ENCODE data around the gene ZBTB4. TPM values are rescaled to one million over a fixed set of nuclear protein-coding genes. Genes with fewer than 3 reads are reported as not detected.

Gene ZBTB4
- total RNA-seq, 1 experiment from 2014 or later: 14.4 TPM

- Histone ChIP-seq H4K8ac (replicated peaks; ENCODE audit: insufficient read length, low read depth, low read length) (no peak overlapping the region), H3K4ac (ENCODE audit: low read depth, low read length) (no peak overlapping the region), H3K23me2 (ENCODE audit: insufficient read length, low read depth, low read length, poor library complexity, severe bottlenecking) (peaks cover 4% of the 10 kb centered on the region), H4K5ac (ENCODE audit: insufficient read length, low read depth, low read length) (no peak overlapping the region), H2BK15ac (ENCODE audit: low read depth, low read length) (no peak overlapping the region), H3K79me1 (ENCODE audit: insufficient read depth, low read depth, low read length, poor library complexity, severe bottlenecking) (peaks cover 14% of the 10 kb centered on the region), H3K4me1 (ENCODE audit: insufficient read depth, low read length) (no peaks in the 10 kb centered on the region; the same call in 1 of the 2 replicates), H3K18ac (ENCODE audit: insufficient read length, low read depth, low read length) (no peak overlapping the region), H3K9ac (ENCODE audit: extremely low read depth, insufficient read length, low read length) (no peak overlapping the region), H3K56ac (ENCODE audit: insufficient read length, low read depth, low read length) (no peak overlapping the region), H3K4me2 (ENCODE audit: insufficient read depth, insufficient read length, low read length) (no peak overlapping the region), H3K27ac (ENCODE audit: insufficient read length, low read depth, low read length) (no peak overlapping the region), H4K20me1 (ENCODE audit: control insufficient read depth, insufficient read depth, insufficient read length) (peaks cover 2% of the 10 kb centered on the region), H3K27me3 (ENCODE audit: insufficient read depth, low read length) (no peaks in the 10 kb centered on the region), H2BK120ac (ENCODE audit: low read depth, low read length, poor library complexity, severe bottlenecking) (no peak overlapping the region), H3K14ac (ENCODE audit: insufficient read depth, low read length) (no peak overlapping the region), H2BK5ac (ENCODE audit: insufficient read length, low read length) (no peak overlapping the region), H2AFZ (ENCODE audit: low read length) (no peak overlapping the region), H4K91ac (ENCODE audit: insufficient read length, low read depth, low read length) (no peak overlapping the region), H2BK20ac (ENCODE audit: low read depth, low read length, poor library complexity, severe bottlenecking) (no peak overlapping the region), H2BK12ac (ENCODE audit: insufficient read length, low read depth, low read length) (no peak overlapping the region), H2AK5ac (ENCODE audit: insufficient read length, low read length) (no peak overlapping the region), H3K23ac (ENCODE audit: insufficient read length, low read depth, low read length) (no peak overlapping the region), H3K79me2 (ENCODE audit: insufficient read depth, low read length) (peaks cover 69% of the 10 kb centered on the region), H3K9me3 (ENCODE audit: control insufficient read depth, low read depth, low read length) (no peaks in the 10 kb centered on the region), H3T11ph (ENCODE audit: low read length) (no peak overlapping the region)
- H3K9me3 Mint-ChIP-seq: no peaks in the 10 kb centered on the region
- no peak for DNase-seq
- TF ChIP-seq CTCF (conservative IDR thresholded peaks at IDR 0.05): no peak
- 100% methylated on average over 1 of the region's 8 CpGs for WGBS (ENCODE audit: extremely low coverage, insufficient read length, low lambda C conversion rate)
- H3K27me3 Mint-ChIP-seq (ENCODE audit: low read depth): no peaks in the 10 kb centered on the region
- no peak overlapping the region for H3K4me3 Mint-ChIP-seq
- peaks cover 27 to 67% (median 44%) of the 10 kb centered on the region in 3 experiments for H3K36me3 Mint-ChIP-seq (ENCODE audit: insufficient read depth in 1 of 3, low read depth in 3 of 3)
- H3K27ac Mint-ChIP-seq: no peak overlapping the region; a peak in 1 of 7 replicates
- peaks cover 33 to 34% of the 10 kb centered on the region in 2 experiments for H3K4me1 Mint-ChIP-seq
Observed at GRCh38 chr17:7490144-7490543, 10.7 kb upstream of the ZBTB4 start.
